ENCODE data around the gene MEN1.

- TF ChIP-seq CTCF (IDR thresholded peaks at IDR 0.05) (no peak), POLR2A (IDR thresholded peaks at IDR 0.05) (no peak), EP300 (IDR thresholded peaks at IDR 0.05) (no peak), POLR2AphosphoS5 (IDR thresholded peaks at IDR 0.05) (no peak)
Observed at GRCh38 chr11:64841592-64842365, 31.4 kb upstream of the MEN1 start.
